Stimulated activated CD8-positive, alpha-beta memory T cell treated with anti-CD3 and anti-CD28 coated beads, Interleukin-7, amount 100 ng/mL, for 1 hour (primary cell): ENCODE data around the gene KPNA4.
"Not testable (repeated sequence)": the region's sequence is repeated elsewhere in the genome, so short reads cannot be mapped to it uniquely, and the experiment has no call there.

Experiments used
- DNase-seq, 2 donors: peaks; one replicate each; pipeline ENCODE4 v3.0.0-alpha.2; 2020; ENCODE audit warnings: low read depth in 2 of 2

KPNA4 gene

GRCh38 chr3:160490166-160490565 lies 75.2 kb downstream of the KPNA4 start:
- no peak for DNase-seq

GRCh38 chr3:160486459-160486869 lies 78.9 kb downstream of the KPNA4 start:
- no peak for DNase-seq

- DNase-seq = no peak
Observed at GRCh38 chr3:160482796-160483195, 82.6 kb downstream of the KPNA4 start.

GRCh38 chr3:160481856-160482255 lies 83.5 kb downstream of the KPNA4 start:
- DNase-seq = no peak

GRCh38 chr3:160480931-160481330 lies 84.4 kb downstream of the KPNA4 start:
- DNase-seq = no peak

- no peak for DNase-seq
Observed at GRCh38 chr3:160479376-160479775, 86.0 kb downstream of the KPNA4 start.

- DNase-seq = no peak
Observed at GRCh38 chr3:160478338-160478737, 87.0 kb downstream of the KPNA4 start.

GRCh38 chr3:160477750-160478149 lies 87.6 kb downstream of the KPNA4 start:
- DNase-seq = no peak

GRCh38 chr3:160475884-160476283 lies 89.5 kb downstream of the KPNA4 start:
- no peak for DNase-seq

GRCh38 chr3:160475153-160475552 lies 90.2 kb downstream of the KPNA4 start:
- no peak for DNase-seq

- DNase-seq = no peak
Observed at GRCh38 chr3:160474416-160474838, 90.9 kb downstream of the KPNA4 start.

- no peak for DNase-seq
Observed at GRCh38 chr3:160473978-160474377, 91.4 kb downstream of the KPNA4 start.

GRCh38 chr3:160473221-160473620 lies 92.2 kb downstream of the KPNA4 start:
- DNase-seq = no peak

- DNase-seq = no peak
Observed at GRCh38 chr3:160472344-160472743, 93.0 kb downstream of the KPNA4 start.

- no peak for DNase-seq
Observed at GRCh38 chr3:160471892-160472291, 93.5 kb downstream of the KPNA4 start.

GRCh38 chr3:160470181-160470580 lies 95.2 kb downstream of the KPNA4 start:
- DNase-seq = no peak

GRCh38 chr3:160464971-160465370 lies 100.4 kb downstream of the KPNA4 start:
- no peak for DNase-seq

- DNase-seq = no peak
Observed at GRCh38 chr3:160464321-160464720, 101.0 kb downstream of the KPNA4 start.

GRCh38 chr3:160460033-160460432 lies 105.3 kb downstream of the KPNA4 start:
- DNase-seq = no peak

GRCh38 chr3:160459450-160459970 lies 105.9 kb downstream of the KPNA4 start:
- no peak for DNase-seq

GRCh38 chr3:160458151-160458550 lies 107.2 kb downstream of the KPNA4 start:
- DNase-seq = no peak

- DNase-seq = no peak
Observed at GRCh38 chr3:160455846-160456245, 109.5 kb downstream of the KPNA4 start.

GRCh38 chr3:160454995-160455394 lies 110.4 kb downstream of the KPNA4 start:
- no peak for DNase-seq

- DNase-seq = not testable (repeated sequence)
Observed at GRCh38 chr3:160452251-160452650, 113.1 kb downstream of the KPNA4 start.
